GM12878 (cell line): ENCODE results near the gene MALRD1. TPM values are rescaled to one million over a fixed set of nuclear protein-coding genes. Genes with fewer than 3 reads are reported as not detected.

ENCODE experiments used
- ATAC-seq: fragments of 200-7000 bp; cut with Tn5 transposase; 3 replicates; pipeline ENCODE4 v1.9.1; 2020; ENCODE audit warnings: mild to moderate bottlenecking, moderate library complexity
- BruUV-seq: library from RNA; stranded (reverse); fragments of 400-500 nt; replicated peaks from 2 replicates; lab custom pipeline; 2021; lab: Mats Ljungman, UMichigan
- CTCF ChIA-PET: fragments of 300-600 bp; sonication (Branson Sonifier 250); formaldehyde crosslinking; extraction: SDS; loops from one replicate; lab custom pipeline; 2021; ENCODE audit warnings: inconsistent platforms; lab: Yijun Ruan, JAX
- POLR2A ChIA-PET: fragments of 350-600 bp; formaldehyde crosslinking; extraction: SDS; loops from one replicate; lab custom pipeline; 2021; ENCODE audit warnings: inconsistent platforms; lab: Charles Lee
- RAD21 ChIA-PET: fragments of 300-600 bp; sonication (Branson Sonifier 250); formaldehyde crosslinking; loops from one replicate; lab custom pipeline; 2023; ENCODE audit warnings: antibody characterized with exemption; ENCODE audit not compliant: unreplicated experiment; lab: Charles Lee
- SMC1A ChIA-PET: fragments of 300-600 bp; sonication (Branson Sonifier 250); formaldehyde crosslinking; loops from one replicate; lab custom pipeline; 2023; ENCODE audit not compliant: unreplicated experiment, uncharacterized antibody; lab: Charles Lee
- DNase-seq: peaks from one replicate; pipeline ENCODE4 v3.0.0-alpha.2; 2011; ENCODE audit warnings: low read depth, low spot score
- FAIRE-seq: peaks from 3 replicates; lab custom pipeline; 2011; peaks lifted over from hg19 to GRCh38; lab: Jason Lieb, UNC
- H2AFZ ChIP-seq: 2 replicates; pipeline ENCODE4 v1.6.0; 2011; ENCODE audit warnings: low read depth, low read length, control low read depth; ENCODE audit not compliant: control insufficient read depth
- H3K27ac ChIP-seq: 2 replicates; pipeline ENCODE4 v1.5.1; 2011; ENCODE audit warnings: control low read depth; ENCODE audit not compliant: control insufficient read depth, insufficient read depth
- H3K27me3 ChIP-seq, 2 experiments: replicated peaks in 1 of 2; 2 replicates each; pipeline versions ENCODE4 v1.6.0 to v1.6.1; 2011; ENCODE audit warnings: low read length in 1 of 2; ENCODE audit not compliant: control insufficient read depth in 2 of 2, insufficient read depth in 2 of 2
- H3K36me3 ChIP-seq, 2 experiments: 2 replicates each; pipeline ENCODE4 v1.5.1; 2011; ENCODE audit warnings: low read length in 1 of 2; ENCODE audit not compliant: control insufficient read depth in 2 of 2, insufficient read depth in 2 of 2
- H3K4me1 ChIP-seq: 2 replicates; pipeline ENCODE4 v1.6.1; 2011; ENCODE audit warnings: mild to moderate bottlenecking, low read length, moderate library complexity, mixed read lengths; ENCODE audit not compliant: control insufficient read depth, insufficient read depth
- H3K4me2 ChIP-seq: 2 replicates; pipeline ENCODE4 v1.6.0; 2011; ENCODE audit warnings: control low read depth; ENCODE audit not compliant: control insufficient read depth, insufficient read depth
- H3K4me3 ChIP-seq: fragments of 200-600 bp; sonication (generic); 2 replicates; pipeline ENCODE4 v1.5.1; 2016
- H3K79me2 ChIP-seq: 2 replicates; pipeline ENCODE4 v1.6.0; 2011; ENCODE audit warnings: low read length; ENCODE audit not compliant: control insufficient read depth, insufficient read depth
- H3K9ac ChIP-seq: 2 replicates; pipeline ENCODE4 v1.8.0; 2011; ENCODE audit warnings: low read length, control low read depth, mixed read lengths; ENCODE audit not compliant: control insufficient read depth, insufficient read depth
- H3K9me3 ChIP-seq: replicated peaks from 3 replicates; pipeline ENCODE4 v1.5.1; 2011; ENCODE audit warnings: mild to moderate bottlenecking, low read length; ENCODE audit not compliant: control insufficient read depth, insufficient read depth
- H4K20me1 ChIP-seq: 2 replicates; pipeline ENCODE4 v1.6.0; 2011; ENCODE audit not compliant: control insufficient read depth, insufficient read depth
- ATF7 ChIP-seq: fragments of 450-650 bp; IDR thresholded peaks from 2 replicates; pipeline ENCODE4 v1.6.1; 2016; ENCODE audit warnings: low read depth, mild to moderate bottlenecking
- DPF2 ChIP-seq: fragments of 450-650 bp; IDR thresholded peaks from 2 replicates; pipeline ENCODE4 v1.6.1; 2017; ENCODE audit warnings: mild to moderate bottlenecking
- EZH2 ChIP-seq: IDR thresholded peaks from 2 replicates; pipeline ENCODE4 v1.6.1; 2012; ENCODE audit warnings: low read depth, mild to moderate bottlenecking, control low read depth, inconsistent platforms, low read length, borderline replicate concordance; ENCODE audit not compliant: control insufficient read depth
- PML ChIP-seq: IDR thresholded peaks from 2 replicates; pipeline ENCODE4 v1.6.1; 2012; ENCODE audit warnings: low read length, inconsistent platforms
- POLR2AphosphoS2 ChIP-seq: IDR thresholded peaks from 2 replicates; pipeline ENCODE4 v1.6.1; 2011; ENCODE audit warnings: low read depth, mild to moderate bottlenecking, low read length, improper control_type of control experiment, moderate library complexity
- SMAD5 ChIP-seq: IDR thresholded peaks from 2 replicates; pipeline ENCODE4 v1.6.1; 2016; ENCODE audit warnings: antibody characterized with exemption, low read depth
- TAF1 ChIP-seq: IDR thresholded peaks from 2 replicates; pipeline ENCODE4 v1.6.1; 2011; ENCODE audit warnings: mild to moderate bottlenecking, low read depth, low read length, borderline replicate concordance
- ZNF24 ChIP-seq: fragments of 450-650 bp; IDR thresholded peaks from 2 replicates; pipeline ENCODE4 v1.6.1; 2017; ENCODE audit warnings: antibody characterized with exemption, mild to moderate bottlenecking
- ZNF274 ChIP-seq: IDR thresholded peaks from one replicate; pipeline ENCODE4 v1.8.0; 2011; ENCODE audit not compliant: insufficient read length, insufficient read depth
- WGBS: methylation state at CpG from one replicate; pipeline ENCODE4 v1.1.6; 2016; ENCODE audit warnings: low lambda C conversion rate; ENCODE audit not compliant: insufficient replicate concordance, insufficient coverage; ENCODE audit errors: missing lambda C conversion rate; 5-methylcytosine and 5-hydroxymethylcytosine counted together
- in situ Hi-C: fragments of 300-500 bp; cut with MboI; formaldehyde crosslinking; loops from 9 replicates; pipeline ENCODE4 v1.14.3; 2018; ENCODE audit warnings: mixed read lengths
- intact Hi-C: fragments of 100-400 bp; cut with micrococcal nuclease; formaldehyde crosslinking; loops from one replicate; pipeline ENCODE4 v1.14.2; 2022; ENCODE audit not compliant: unreplicated experiment
- polyA plus RNA-seq, 11 experiments: library from polyadenylated mRNA; depleted of rRNA in 4 of 11; unstranded in 6 of 11; stranded (reverse) in 5 of 11; fragments of >200 nt; fragmentation: Nextera tagmentation in 4 of 11; fragmentation: Illumina TruSeq in 1 of 11; extraction: Ambion mirVana in 4 of 11; extraction: Trizol in 1 of 11; gene quantifications; 1 replicate in 1 of 11; 2 replicates in 10 of 11; pipeline versions ENCODE4 v1.2.1 to v1.2.3, GENCODE V29; 2011 to 2016; ENCODE audit warnings: inconsistent platforms in 2 of 11, missing spikeins in 2 of 11, low read depth in 1 of 11
- total RNA-seq, 4 experiments: library from RNA; depleted of rRNA in 3 of 4; stranded (reverse); fragments of >200 nt in 3 of 4; fragmentation: Illumina TruSeq in 1 of 4; extraction: Trizol in 1 of 4; gene quantifications; 2 replicates each; pipeline versions ENCODE4 v1.2.1 to v1.2.3, GENCODE V29; 2013 to 2021

Gene MALRD1
- total and polyA plus RNA-seq, 10 of the 15 experiments (the other 5 are each of a cell fraction or from before 2014, with no cell fraction given), result 0.12 to 6.6 (median 0.26) TPM; not detected in 2

DNA sequence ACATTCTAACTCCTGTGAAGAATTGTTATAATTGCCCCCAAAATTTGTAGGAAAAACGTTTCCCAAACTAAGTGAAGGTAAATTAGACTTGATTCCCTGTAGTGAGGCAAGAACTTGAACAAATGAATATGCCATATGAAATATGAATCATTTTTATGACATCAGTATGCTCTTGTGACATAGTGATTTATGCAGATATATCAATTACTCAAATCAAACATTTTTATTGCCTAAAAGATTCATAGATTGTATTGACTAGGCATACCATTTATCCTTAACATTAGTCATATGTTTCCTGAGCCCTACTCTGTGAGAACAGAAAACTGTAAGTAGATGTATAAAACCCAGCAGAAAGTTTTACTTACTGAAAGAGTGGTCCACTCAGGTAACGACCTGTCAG, 245.6 kb downstream of the MALRD1 start:
- 0% methylated on average over 2 of the region's 2 CpGs for WGBS
- no peaks in the 10 kb centered on the region for H3K9me3 ChIP-seq
- RAD21 ChIA-PET, result no interaction called here
- H2AFZ ChIP-seq, result no peak overlapping the region
- H3K27ac ChIP-seq, result no peak overlapping the region
- TF ChIP-seq SMAD5 (no peak), ATF7 (no peak), ZNF24 (no peak), ZNF274 (no peak), DPF2 (no peak), POLR2AphosphoS2 (no peak), TAF1 (no peak)
- TF ChIP-seq, all 136 proteins: peak for 0
- BruUV-seq, result no TSS peak
- Histone ChIP-seq H3K4me1 (no peaks in the 10 kb centered on the region), H3K79me2 (no peaks in the 10 kb centered on the region), H3K27me3 (no peaks in the 10 kb centered on the region), H3K4me2 (no peak overlapping the region), H3K4me3 (no peak overlapping the region), H3K36me3 (no peaks in the 10 kb centered on the region), H4K20me1 (no peaks in the 10 kb centered on the region), H3K9ac (no peak overlapping the region)
- no peak for FAIRE-seq
- DNase-seq, result no peak
- POLR2A ChIA-PET, result no interaction called here
- no peak for ATAC-seq
- SMC1A ChIA-PET, result no interaction called here
- in situ Hi-C loops (no loop called here), intact Hi-C loops (no loop called here)
- CTCF ChIA-PET, result no interaction called here

- Histone ChIP-seq H3K79me2 (no peaks in the 10 kb centered on the region), H3K36me3 (no peaks in the 10 kb centered on the region), H3K9me3 (no peaks in the 10 kb centered on the region), H3K27me3 (no peaks in the 10 kb centered on the region), H3K4me1 (no peaks in the 10 kb centered on the region), H2AFZ (no peak overlapping the region), H3K4me3 (no peak overlapping the region), H4K20me1 (no peaks in the 10 kb centered on the region), H3K27ac (no peak overlapping the region), H3K9ac (no peak overlapping the region), H3K4me2 (no peak overlapping the region)
- ChIA-PET POLR2A (no interaction called here), RAD21 (no interaction called here), SMC1A (interaction anchor here (0.6 kb wide), 1 partner anchor 91 kb away, joined by 4 read pairs; no protein-coding TSS in a partner anchor), CTCF (no interaction called here)
- FAIRE-seq (no peak), DNase-seq (no peak), ATAC-seq (no peak)
- no TSS peak for BruUV-seq
- intact Hi-C loops (no loop called here), in situ Hi-C loops (no loop called here)
- TF ChIP-seq PML, result no peak
- no peak for TF ChIP-seq EZH2
- WGBS, result 0% methylated on average over 3 of the region's 3 CpGs
These were observed 251.0 kb downstream of the MALRD1 start for GRCh38 chr10:19299645-19300044.
